ENCODE data around the gene APOBEC3G.
"Not testable (repeated sequence)": the region's sequence is repeated elsewhere in the genome, so short reads cannot be mapped to it uniquely, and the experiment has no call there.

DNA sequence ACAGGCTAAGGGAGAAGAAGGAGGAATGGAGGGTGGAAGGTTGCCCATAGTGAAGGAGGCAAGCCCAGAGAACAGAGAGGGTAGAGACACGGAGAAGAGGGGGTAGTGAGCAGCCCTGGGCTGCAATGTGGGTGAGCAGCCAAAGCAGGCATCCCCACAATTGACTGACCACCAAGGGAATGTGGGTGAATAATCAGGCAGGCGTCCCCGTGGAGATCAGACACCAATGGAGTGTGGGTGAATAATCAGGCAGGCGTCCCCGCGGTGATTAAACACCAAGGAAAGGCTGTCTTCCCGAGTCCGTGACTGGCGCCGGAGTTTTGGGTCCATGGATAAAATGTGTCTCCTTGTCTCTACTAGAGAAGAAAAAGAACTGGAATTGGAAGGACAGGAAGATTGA is 15.1 kb upstream of the APOBEC3G start:
- TF ChIP-seq, protein P1, sequence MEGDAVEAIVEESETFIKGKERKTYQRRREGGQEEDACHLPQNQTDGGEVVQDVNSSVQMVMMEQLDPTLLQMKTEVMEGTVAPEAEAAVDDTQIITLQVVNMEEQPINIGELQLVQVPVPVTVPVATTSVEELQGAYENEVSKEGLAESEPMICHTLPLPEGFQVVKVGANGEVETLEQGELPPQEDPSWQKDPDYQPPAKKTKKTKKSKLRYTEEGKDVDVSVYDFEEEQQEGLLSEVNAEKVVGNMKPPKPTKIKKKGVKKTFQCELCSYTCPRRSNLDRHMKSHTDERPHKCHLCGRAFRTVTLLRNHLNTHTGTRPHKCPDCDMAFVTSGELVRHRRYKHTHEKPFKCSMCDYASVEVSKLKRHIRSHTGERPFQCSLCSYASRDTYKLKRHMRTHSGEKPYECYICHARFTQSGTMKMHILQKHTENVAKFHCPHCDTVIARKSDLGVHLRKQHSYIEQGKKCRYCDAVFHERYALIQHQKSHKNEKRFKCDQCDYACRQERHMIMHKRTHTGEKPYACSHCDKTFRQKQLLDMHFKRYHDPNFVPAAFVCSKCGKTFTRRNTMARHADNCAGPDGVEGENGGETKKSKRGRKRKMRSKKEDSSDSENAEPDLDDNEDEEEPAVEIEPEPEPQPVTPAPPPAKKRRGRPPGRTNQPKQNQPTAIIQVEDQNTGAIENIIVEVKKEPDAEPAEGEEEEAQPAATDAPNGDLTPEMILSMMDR (conservative IDR thresholded peaks at IDR 0.05; ENCODE audit: low read depth, low read length): not testable (repeated sequence)
- TF ChIP-seq RFX5 (IDR thresholded peaks at IDR 0.05; ENCODE audit: low read depth, low read length); SMC3 (IDR thresholded peaks at IDR 0.05; ENCODE audit: low read depth, low read length); POLR2A (IDR thresholded peaks at IDR 0.05; ENCODE audit: low read depth, low read length); BHLHE40 (IDR thresholded peaks at IDR 0.05; ENCODE audit: low read depth, low read length); MXI1 (IDR thresholded peaks at IDR 0.05; ENCODE audit: borderline replicate concordance, low read depth, low read length); RAD21 (IDR thresholded peaks at IDR 0.05; ENCODE audit: low read length); MAFK (IDR thresholded peaks at IDR 0.05; ENCODE audit: low read depth, low read length); NFE2L2 (IDR thresholded peaks at IDR 0.05; ENCODE audit: low read depth, low read length): not testable (repeated sequence)
- TF ChIP-seq, protein P2, sequence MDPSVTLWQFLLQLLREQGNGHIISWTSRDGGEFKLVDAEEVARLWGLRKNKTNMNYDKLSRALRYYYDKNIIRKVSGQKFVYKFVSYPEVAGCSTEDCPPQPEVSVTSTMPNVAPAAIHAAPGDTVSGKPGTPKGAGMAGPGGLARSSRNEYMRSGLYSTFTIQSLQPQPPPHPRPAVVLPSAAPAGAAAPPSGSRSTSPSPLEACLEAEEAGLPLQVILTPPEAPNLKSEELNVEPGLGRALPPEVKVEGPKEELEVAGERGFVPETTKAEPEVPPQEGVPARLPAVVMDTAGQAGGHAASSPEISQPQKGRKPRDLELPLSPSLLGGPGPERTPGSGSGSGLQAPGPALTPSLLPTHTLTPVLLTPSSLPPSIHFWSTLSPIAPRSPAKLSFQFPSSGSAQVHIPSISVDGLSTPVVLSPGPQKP (IDR thresholded peaks at IDR 0.05; ENCODE audit: borderline replicate concordance, low read depth, low read length): not testable (repeated sequence)
